ENCODE measurements around the gene CACNA1S. TPM values are rescaled to one million over a fixed set of nuclear protein-coding genes. Genes with fewer than 3 reads are reported as not detected.

Gene CACNA1S
- total and polyA plus RNA-seq, 10 donors = 0.04 to 0.17 (median 0.09) TPM; not detected in 7

DNA sequence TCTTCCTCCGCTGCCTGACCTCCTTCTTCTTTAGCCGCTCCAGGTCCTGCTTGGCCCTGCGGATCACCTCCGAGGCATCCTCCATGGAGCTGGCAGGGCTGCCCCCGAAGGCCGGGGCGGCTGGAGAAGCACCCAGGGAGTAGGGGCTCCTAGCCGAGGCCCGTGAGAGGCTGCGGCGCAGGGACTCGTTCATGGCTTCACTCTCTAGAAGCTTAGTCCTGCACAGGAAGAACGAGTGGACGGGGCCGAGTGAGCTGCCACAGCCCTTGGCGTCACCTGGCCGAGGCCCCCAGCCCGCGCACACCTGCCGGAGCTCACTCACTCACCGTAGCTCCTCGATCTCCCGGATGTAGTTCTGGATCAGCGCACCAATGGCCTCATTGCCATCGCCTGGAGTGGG is 111.8 kb downstream of the CACNA1S start:
- Histone ChIP-seq H3K9me3 (no peaks in the 10 kb centered on the region), H3K4me3 (no peak overlapping the region), H3K27me3 (replicated peaks in 1 of 7) (no peaks in the 10 kb centered on the region), H3K36me3 (peaks cover 0 to 100% (median 88%) of the 10 kb centered on the region in 6 donors), H3K4me1 (no peaks in the 10 kb centered on the region), H3K27ac (no peak overlapping the region)
- TF ChIP-seq, protein P1, sequence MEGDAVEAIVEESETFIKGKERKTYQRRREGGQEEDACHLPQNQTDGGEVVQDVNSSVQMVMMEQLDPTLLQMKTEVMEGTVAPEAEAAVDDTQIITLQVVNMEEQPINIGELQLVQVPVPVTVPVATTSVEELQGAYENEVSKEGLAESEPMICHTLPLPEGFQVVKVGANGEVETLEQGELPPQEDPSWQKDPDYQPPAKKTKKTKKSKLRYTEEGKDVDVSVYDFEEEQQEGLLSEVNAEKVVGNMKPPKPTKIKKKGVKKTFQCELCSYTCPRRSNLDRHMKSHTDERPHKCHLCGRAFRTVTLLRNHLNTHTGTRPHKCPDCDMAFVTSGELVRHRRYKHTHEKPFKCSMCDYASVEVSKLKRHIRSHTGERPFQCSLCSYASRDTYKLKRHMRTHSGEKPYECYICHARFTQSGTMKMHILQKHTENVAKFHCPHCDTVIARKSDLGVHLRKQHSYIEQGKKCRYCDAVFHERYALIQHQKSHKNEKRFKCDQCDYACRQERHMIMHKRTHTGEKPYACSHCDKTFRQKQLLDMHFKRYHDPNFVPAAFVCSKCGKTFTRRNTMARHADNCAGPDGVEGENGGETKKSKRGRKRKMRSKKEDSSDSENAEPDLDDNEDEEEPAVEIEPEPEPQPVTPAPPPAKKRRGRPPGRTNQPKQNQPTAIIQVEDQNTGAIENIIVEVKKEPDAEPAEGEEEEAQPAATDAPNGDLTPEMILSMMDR (IDR thresholded peaks at IDR 0.05 in 8 of 11, conservative IDR thresholded peaks at IDR 0.05 in 3 of 11) = no peak
- TF ChIP-seq POLR2AphosphoS5 (IDR thresholded peaks at IDR 0.05) (no peak), POLR2A (IDR thresholded peaks at IDR 0.05) (no peak)
- intact Hi-C loops (cut with DNase I; ENCODE audit: low total_unique reads) = no loop called here
- no peak for DNase-seq
- WGBS, 5 donors = 95 to 98% (median 97%) methylated on average over 14 to 25 of the region's 25 CpGs

DNA sequence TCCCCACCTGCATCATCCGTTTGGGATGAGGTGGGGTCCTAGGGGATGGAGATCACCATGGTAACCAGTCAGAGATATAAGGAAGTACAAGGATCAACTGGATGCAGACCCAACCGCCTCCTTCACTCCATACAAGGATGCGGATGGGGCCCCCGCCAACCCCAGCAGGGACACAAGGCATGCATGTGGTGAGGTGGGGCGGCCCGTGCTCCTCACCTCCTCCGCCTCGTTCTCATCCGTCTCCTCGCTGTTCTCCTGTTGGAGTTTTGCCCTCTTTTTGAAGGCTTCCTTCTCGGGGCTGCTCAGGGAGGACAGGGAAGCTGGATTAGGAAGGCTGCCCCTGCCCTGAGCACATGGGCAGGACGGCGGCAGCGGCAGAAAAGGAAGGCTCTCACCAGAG is 112.6 kb downstream of the CACNA1S start:
- Histone ChIP-seq H3K27ac (no peak overlapping the region), H3K9me3 (no peaks in the 10 kb centered on the region), H3K36me3 (peaks cover 0 to 100% (median 88%) of the 10 kb centered on the region in 6 donors), H3K4me1 (no peaks in the 10 kb centered on the region), H3K4me3 (no peak overlapping the region), H3K27me3 (replicated peaks in 1 of 7) (no peaks in the 10 kb centered on the region)
- no peak for DNase-seq
- TF ChIP-seq POLR2A (IDR thresholded peaks at IDR 0.05) (no peak), POLR2AphosphoS5 (IDR thresholded peaks at IDR 0.05) (no peak)
- TF ChIP-seq, protein P1 (IDR thresholded peaks at IDR 0.05 in 8 of 11, conservative IDR thresholded peaks at IDR 0.05 in 3 of 11) = no peak
- 94 to 96% (median 94%) methylated on average over 13 to 14 of the region's 14 CpGs for WGBS, 5 donors
- intact Hi-C loops (cut with DNase I; ENCODE audit: low total_unique reads) = no loop called here

DNA sequence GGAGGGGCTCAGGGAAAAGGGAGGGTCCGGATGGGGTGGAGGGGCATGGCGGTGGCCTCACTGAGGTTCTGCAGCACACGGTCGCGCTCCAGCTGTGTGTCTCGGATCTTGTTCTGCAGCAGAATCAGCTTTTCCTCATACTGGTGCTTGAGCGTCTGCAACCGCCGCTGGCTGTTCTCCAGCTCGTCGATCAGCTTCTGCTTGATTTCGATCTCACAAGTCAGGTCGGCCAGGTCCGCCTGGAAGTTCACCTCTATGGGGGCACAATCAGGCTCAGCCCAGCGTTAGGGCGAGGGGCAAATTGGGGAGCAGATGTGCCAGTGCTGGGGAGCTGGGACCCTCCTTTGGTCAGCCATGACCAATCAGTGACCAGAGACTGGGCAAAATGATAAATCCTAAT is 113.9 kb downstream of the CACNA1S start:
- no peak overlapping the region for H3K4me3 ChIP-seq
- no peaks in the 10 kb centered on the region for H3K9me3 ChIP-seq
- intact Hi-C loops (cut with DNase I; ENCODE audit: low total_unique reads) = no loop called here
- H3K4me1 ChIP-seq = no peaks in the 10 kb centered on the region
- H3K36me3 ChIP-seq = peaks cover 0 to 100% (median 80%) of the 10 kb centered on the region in 6 donors
- H3K27ac ChIP-seq = no peak overlapping the region
- H3K27me3 ChIP-seq (replicated peaks in 1 of 7) = no peaks in the 10 kb centered on the region
- DNase-seq = no peak
- WGBS, 5 donors = 93 to 96% (median 96%) methylated on average over 15 to 16 of the region's 16 CpGs
- no peak for TF ChIP-seq POLR2A (IDR thresholded peaks at IDR 0.05)

DNA sequence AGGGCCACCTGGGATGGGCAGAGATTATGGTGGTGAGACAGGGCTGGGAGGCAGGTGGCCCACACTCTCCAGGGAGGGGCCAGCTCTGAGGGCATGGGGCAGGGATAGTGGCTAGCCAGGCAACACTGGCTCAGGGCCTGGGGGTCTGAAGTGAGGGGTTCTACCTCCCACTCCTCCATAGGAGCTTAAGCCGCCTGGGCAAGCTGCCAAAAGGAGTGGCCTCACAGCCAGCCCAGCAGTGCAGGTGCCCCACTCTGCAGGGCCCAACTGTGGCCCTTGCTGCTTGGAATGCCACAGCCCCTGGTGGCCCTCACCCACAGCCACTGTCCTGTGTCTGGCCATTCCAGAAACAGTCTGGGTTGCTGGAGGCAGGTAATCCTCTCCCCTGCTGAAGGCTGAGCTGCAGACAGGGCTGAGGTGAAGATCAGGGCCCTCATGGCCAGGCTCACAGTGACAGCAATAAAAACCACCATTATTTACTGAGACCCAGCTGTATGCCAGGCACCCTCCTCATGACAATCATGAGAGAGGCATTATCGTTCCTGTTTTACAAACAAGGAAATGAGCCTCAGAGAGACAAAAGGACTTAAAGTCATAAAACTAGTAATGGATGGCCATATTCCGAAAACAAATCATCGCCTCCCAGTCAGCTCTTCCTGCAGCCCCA is 119.7 kb downstream of the CACNA1S start:
- H3K4me3 ChIP-seq = no peak overlapping the region
- whole genome bisulfite sequencing, 5 donors = 65 to 84% (median 71%) methylated on average over 3 to 4 of the region's 4 CpGs
- peak overlapping the region in 3 of 8 donors; percentile 2 to 59 (median 25) for H3K27ac ChIP-seq
- peaks cover 0 to 100% (median 82%) of the 10 kb centered on the region in 6 donors for H3K36me3 ChIP-seq
- H3K4me1 ChIP-seq = peaks cover 0 to 11% (median 5%) of the 10 kb centered on the region in 6 donors
- H3K27me3 ChIP-seq (replicated peaks in 1 of 7) = no peaks in the 10 kb centered on the region
- no peaks in the 10 kb centered on the region for H3K9me3 ChIP-seq
- DNase-seq = no peak
- intact Hi-C loops (cut with DNase I; ENCODE audit: low total_unique reads) = no loop called here
- TF ChIP-seq, protein P1 (IDR thresholded peaks at IDR 0.05 in 8 of 11, conservative IDR thresholded peaks at IDR 0.05 in 3 of 11) = no peak
- peak in 1 of 3 donors; percentile 23 for TF ChIP-seq POLR2AphosphoS5 (IDR thresholded peaks at IDR 0.05)
- TF ChIP-seq POLR2A (IDR thresholded peaks at IDR 0.05) = no peak
